Spleen (tissue), 7 donors: Measurements from ENCODE around the gene KIF21B.

Experiments
- POLR2A ChIP-seq, 3 donors: fragments of 450-650 bp; IDR thresholded peaks; one replicate each; pipeline ENCODE4 v1.5.1; 2017; ENCODE audit warnings: antibody characterized with exemption in 3 of 3, mild to moderate bottlenecking in 1 of 3
- POLR2AphosphoS5 ChIP-seq, 3 donors: sonication (generic); formaldehyde crosslinking; IDR thresholded peaks; one replicate each; pipeline ENCODE4 v1.5.1; 2017; ENCODE audit warnings: antibody characterized with exemption in 3 of 3
- TF ChIP-seq, protein P1 (sequence below), 11 experiments: fragments of 200-600 bp in 7 of 11; fragments of 450-650 bp in 4 of 11; sonication (generic) in 4 of 11; IDR thresholded peaks in 8 of 11; conservative IDR thresholded peaks in 3 of 11; 1 replicate in 7 of 11; 2 replicates in 4 of 11; pipeline versions ENCODE4 v1.4.0 to v1.8.0; 2016 to 2021; ENCODE audit warnings: antibody characterized with exemption in 11 of 11, inconsistent platforms in 4 of 11, mild to moderate bottlenecking in 1 of 11
- donor health status: DM: no; HTN: no; CAD: no; lungs with moderate emphysema.
- donor health status: DM: no; HTN: no; CAD: no.
- donor health status: DM: no; HTN: no; CAD: no.

DNA sequence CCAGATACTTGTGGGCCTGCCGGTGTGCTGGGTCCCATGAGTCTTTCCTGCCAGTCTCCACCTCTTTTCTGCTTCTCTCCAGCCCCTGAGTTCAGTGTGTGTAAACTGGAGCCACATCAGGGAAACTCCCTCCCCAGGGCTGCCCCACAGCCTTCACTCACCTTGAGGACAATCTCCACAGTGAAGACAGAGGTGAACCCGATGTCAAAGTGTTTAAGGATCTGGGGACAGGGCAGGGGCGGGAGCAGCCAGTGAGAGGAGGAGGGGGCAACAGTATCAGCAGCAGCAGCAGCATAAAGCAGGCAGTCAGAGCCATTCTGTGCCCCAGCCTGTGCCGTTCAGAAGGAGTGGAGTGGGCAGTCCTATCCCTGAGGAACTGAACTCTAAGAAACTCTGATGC is 45.5 kb upstream of the KIF21B start:
- no peak for TF ChIP-seq POLR2A (IDR thresholded peaks at IDR 0.05)
- TF ChIP-seq, protein P1, sequence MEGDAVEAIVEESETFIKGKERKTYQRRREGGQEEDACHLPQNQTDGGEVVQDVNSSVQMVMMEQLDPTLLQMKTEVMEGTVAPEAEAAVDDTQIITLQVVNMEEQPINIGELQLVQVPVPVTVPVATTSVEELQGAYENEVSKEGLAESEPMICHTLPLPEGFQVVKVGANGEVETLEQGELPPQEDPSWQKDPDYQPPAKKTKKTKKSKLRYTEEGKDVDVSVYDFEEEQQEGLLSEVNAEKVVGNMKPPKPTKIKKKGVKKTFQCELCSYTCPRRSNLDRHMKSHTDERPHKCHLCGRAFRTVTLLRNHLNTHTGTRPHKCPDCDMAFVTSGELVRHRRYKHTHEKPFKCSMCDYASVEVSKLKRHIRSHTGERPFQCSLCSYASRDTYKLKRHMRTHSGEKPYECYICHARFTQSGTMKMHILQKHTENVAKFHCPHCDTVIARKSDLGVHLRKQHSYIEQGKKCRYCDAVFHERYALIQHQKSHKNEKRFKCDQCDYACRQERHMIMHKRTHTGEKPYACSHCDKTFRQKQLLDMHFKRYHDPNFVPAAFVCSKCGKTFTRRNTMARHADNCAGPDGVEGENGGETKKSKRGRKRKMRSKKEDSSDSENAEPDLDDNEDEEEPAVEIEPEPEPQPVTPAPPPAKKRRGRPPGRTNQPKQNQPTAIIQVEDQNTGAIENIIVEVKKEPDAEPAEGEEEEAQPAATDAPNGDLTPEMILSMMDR (IDR thresholded peaks at IDR 0.05 in 8 of 11, conservative IDR thresholded peaks at IDR 0.05 in 3 of 11) = no peak
- TF ChIP-seq POLR2AphosphoS5 (IDR thresholded peaks at IDR 0.05) = no peak
